ENCODE measurements around the gene AGAP3. TPM values are rescaled to one million over a fixed set of nuclear protein-coding genes. Genes with fewer than 3 reads are reported as not detected.

AGAP3 gene
- total and polyA plus RNA-seq, 4 donors, result 75.9 to 194 (median 110) TPM

GRCh38 chr7:151139071-151139790 lies 53.0 kb downstream of the AGAP3 start:
- DNase-seq, result no peak
- H3K27me3 ChIP-seq (ENCODE audit: control insufficient read depth in 3 of 3, insufficient read depth in 3 of 3, low read length in 2 of 3), result no peaks in the 10 kb centered on the region
- no peak overlapping the region for H3K27ac ChIP-seq (ENCODE audit: low read depth in 1 of 2, low read length in 1 of 2)
- no peak for TF ChIP-seq CTCF (IDR thresholded peaks at IDR 0.05; ENCODE audit: control extremely low read depth, extremely low read depth)
- no peak overlapping the region for H3K9ac ChIP-seq (ENCODE audit: insufficient read depth in 1 of 2, low read length in 2 of 2)
- peaks cover 0 to 7% (median 0%) of the 10 kb centered on the region in 5 donors for H3K4me1 ChIP-seq (ENCODE audit: control insufficient read depth in 5 of 5, insufficient read depth in 5 of 5, low read length in 5 of 5)
- peaks cover 5 to 81% (median 36%) of the 10 kb centered on the region in 4 donors for H3K36me3 ChIP-seq (ENCODE audit: control insufficient read depth in 4 of 4, insufficient read depth in 4 of 4, low read length in 4 of 4)
- no peak for ATAC-seq (ENCODE audit: insufficient read depth, low FRiP score)
- no peak overlapping the region for H3K4me3 ChIP-seq
- no peaks in the 10 kb centered on the region for H3K9me3 ChIP-seq (ENCODE audit: control insufficient read depth in 4 of 4, insufficient read depth in 3 of 4, low read length in 3 of 4)
- 90 to 92% methylated on average over 18 of the region's 18 CpGs for WGBS, 2 donors

- Histone ChIP-seq H3K4me1 (ENCODE audit: control insufficient read depth in 5 of 5, insufficient read depth in 5 of 5, low read length in 5 of 5) (peaks cover 0 to 7% (median 0%) of the 10 kb centered on the region in 5 donors), H3K27ac (ENCODE audit: low read depth in 1 of 2, low read length in 1 of 2) (no peak overlapping the region), H3K9ac (ENCODE audit: insufficient read depth in 1 of 2, low read length in 2 of 2) (no peak overlapping the region), H3K4me3 (no peak overlapping the region), H3K36me3 (ENCODE audit: control insufficient read depth in 4 of 4, insufficient read depth in 4 of 4, low read length in 4 of 4) (peaks cover 5 to 78% (median 35%) of the 10 kb centered on the region in 4 donors), H3K9me3 (ENCODE audit: control insufficient read depth in 4 of 4, insufficient read depth in 3 of 4, low read length in 3 of 4) (no peaks in the 10 kb centered on the region), H3K27me3 (ENCODE audit: control insufficient read depth in 3 of 3, insufficient read depth in 3 of 3, low read length in 2 of 3) (no peaks in the 10 kb centered on the region)
- DNase-seq (no peak), ATAC-seq (ENCODE audit: insufficient read depth, low FRiP score) (no peak)
- 93 to 95% methylated on average over 9 of the region's 9 CpGs for WGBS, 2 donors
- TF ChIP-seq CTCF (IDR thresholded peaks at IDR 0.05; ENCODE audit: control extremely low read depth, extremely low read depth), result no peak
Measured at GRCh38 chr7:151139791-151140190, 53.5 kb downstream of the AGAP3 start.

- Histone ChIP-seq H3K27me3 (ENCODE audit: control insufficient read depth in 3 of 3, insufficient read depth in 3 of 3, low read length in 2 of 3) (no peaks in the 10 kb centered on the region), H3K9me3 (ENCODE audit: control insufficient read depth in 4 of 4, insufficient read depth in 3 of 4, low read length in 3 of 4) (no peaks in the 10 kb centered on the region), H3K36me3 (ENCODE audit: control insufficient read depth in 4 of 4, insufficient read depth in 4 of 4, low read length in 4 of 4) (peaks cover 5 to 68% (median 30%) of the 10 kb centered on the region in 4 donors), H3K9ac (ENCODE audit: insufficient read depth in 1 of 2, low read length in 2 of 2) (no peak overlapping the region), H3K4me1 (ENCODE audit: control insufficient read depth in 5 of 5, insufficient read depth in 5 of 5, low read length in 5 of 5) (peaks cover 0 to 7% (median 0%) of the 10 kb centered on the region in 5 donors), H3K4me3 (no peak overlapping the region), H3K27ac (ENCODE audit: low read depth in 1 of 2, low read length in 1 of 2) (no peak overlapping the region)
- DNase-seq, result no peak
- TF ChIP-seq CTCF (IDR thresholded peaks at IDR 0.05; ENCODE audit: control extremely low read depth, extremely low read depth), result no peak
- 96 to 97% methylated on average over 7 of the region's 7 CpGs for WGBS, 2 donors
- ATAC-seq (ENCODE audit: insufficient read depth, low FRiP score), result no peak
Measured at GRCh38 chr7:151140826-151141225, 54.6 kb downstream of the AGAP3 start.
